NCI-H128 (cell line): ENCODE results near the gene GREM1.

Experiments used
- DNase-seq: peaks from one replicate; lab custom pipeline; 2025; ENCODE audit not compliant: unreplicated experiment; lab: John Stamatoyannopoulos, UW

The GREM1 gene

DNA sequence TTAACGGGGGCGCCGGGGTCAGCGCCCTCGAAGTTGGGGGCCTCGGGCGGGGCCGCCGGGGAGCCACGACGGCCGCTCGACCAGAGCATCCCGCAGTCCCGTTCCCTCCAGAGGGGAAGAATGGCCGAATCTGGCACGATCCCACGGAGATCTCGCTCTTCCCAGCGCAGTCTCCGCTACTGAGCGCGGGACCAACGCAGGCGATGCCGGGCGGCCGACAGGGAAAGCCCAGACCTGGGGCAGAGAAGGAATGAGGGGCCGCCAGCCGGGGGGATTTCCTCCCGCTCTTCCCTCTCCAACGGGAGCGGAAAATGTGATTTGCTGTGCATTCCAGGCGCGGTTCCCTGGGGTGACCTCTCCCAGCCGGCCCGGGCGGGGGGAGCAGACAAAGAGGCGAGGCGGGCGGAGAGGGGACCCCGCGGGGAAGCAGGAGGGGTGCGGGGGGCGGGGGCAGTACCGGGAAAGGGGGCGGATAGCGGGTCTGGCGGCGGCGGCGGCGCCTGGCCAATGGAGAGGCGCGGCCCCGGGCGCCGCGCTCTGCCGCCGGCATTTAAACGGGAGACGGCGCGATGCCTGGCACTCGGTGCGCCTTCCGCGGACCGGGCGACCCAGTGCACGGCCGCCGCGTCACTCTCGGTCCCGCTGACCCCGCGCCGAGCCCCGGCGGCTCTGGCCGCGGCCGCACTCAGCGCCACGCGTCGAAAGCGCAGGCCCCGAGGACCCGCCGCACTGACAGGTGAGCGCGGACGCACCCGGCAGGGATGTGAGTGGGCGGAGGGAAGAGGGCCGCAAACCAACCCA, at the start of gene GREM1:
GREM1 (plus strand) TSS at position 579 of the 801 bp plus-strand sequence. CDS start 12,687 bp downstream, outside the sequence.
- DNase-seq = no peak

DNA sequence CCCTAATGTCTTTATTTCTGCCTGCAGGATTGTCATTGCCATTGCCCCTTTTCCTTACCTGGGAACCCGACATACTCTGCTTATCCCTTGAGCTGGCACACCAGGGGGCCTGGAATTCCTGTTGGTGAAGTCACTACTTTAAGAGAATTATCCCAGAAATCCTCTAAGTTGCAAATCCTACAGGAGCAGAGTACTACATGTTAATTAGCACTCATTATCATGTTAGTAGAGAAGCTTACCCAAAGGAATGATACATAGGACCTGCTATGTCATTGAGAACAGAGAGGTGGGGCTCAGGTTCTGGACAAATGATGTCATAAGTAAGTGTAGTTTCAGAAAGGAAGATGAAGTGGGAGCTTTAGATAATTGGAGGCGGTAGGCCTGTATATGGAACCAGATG, 48.9 kb upstream of the GREM1 start:
- DNase-seq = no peak

DNA sequence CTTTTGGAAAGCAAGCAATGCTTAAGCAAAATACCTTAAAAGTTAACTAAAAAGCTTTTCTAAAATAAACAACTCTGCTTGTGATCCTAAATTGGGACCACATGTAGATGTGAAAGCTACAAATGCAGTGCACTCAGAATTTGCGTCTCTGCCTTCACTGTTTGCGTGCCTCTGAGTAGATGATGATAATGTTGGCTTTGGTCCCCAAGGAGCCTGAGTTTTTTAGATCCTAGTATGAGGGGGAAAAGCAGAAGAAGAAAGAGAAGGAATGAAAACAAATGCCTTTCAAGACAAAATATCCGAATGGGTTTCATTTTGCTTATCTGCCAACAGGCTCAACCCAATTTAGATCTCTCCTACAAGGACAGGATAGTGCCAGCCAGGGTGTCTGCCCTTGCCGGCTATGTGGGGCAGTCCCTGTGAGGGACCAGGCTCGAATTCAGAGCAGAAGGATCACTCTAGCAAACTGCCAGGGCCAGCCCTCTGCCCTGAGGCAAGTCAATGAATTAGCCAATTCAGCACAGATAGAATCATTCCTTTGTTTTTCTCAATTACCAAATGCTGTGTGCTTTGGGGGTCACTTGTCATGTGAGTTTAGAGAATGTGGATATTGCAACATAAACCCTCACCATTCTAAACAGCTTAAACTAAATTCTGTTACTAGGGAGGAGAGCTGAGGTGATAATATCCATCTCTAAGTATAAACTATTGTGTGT, 47.8 kb upstream of the GREM1 start:
- DNase-seq = no peak

DNA sequence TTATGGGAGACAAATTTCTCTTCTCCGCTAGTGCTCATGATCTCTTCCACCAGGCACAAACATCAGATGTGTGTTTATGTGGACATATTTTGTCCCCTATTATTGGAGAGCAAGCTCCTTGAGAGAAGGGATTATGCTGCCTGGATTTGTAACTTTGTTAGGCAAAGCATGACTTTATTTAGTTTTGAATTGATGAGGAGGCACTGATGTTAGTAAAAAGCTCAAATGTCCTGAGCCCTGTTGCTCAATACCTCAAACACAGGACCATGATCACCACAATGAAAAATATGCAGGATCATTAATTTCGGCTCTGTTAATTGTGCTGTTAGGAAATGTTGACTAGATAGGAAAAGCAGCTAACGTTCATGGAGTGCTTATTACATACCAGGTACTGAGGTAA, 47.2 kb upstream of the GREM1 start:
- DNase-seq = no peak

DNA sequence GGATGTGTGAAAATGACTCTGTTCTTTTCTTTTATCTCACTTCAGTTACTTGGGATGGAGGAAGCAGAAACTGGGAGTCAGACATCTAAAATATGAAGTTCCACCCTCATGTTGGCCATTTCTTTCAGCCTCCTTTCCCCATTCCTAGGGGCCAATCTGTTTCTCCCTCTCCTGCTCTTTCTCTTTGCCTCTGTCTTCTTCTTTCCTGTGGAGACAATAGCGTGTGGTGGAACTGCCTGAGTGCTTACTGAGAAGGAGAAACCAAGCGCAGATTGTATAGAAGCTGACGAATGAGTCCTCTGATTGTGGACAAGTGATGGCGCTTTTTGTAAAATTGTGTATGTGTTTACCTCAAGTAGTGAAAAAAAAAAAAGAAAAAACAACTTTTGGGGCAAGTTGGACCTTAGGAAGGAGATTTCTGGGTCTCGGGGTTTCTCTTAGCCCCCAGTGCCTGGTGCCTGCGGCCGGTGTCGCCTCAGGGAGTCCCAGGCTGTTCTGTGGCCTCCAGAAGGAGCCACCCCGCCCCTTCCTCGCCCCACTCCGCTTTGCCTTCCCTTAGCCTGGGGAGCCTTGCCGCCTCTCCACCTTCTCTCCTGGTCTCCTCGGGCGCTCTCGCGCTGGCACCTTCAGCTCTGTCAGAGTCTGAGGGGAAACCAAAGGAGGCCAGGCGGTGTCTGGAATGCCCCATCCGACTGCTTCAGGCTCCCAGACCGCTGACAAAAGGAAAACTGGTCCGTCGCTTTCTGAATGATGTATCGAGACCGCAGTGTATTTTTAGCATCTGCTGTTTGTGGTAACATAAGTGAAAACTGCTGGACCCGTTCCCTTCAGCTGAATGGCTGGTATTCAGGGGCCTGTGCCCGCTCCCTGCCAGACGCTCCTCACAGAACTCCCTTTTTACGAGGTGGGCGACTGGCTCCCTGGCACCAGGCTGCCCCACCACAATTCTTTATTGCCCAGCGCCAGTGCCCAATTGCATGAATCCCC, 46.2 kb upstream of the GREM1 start:
- DNase-seq = no peak

DNA sequence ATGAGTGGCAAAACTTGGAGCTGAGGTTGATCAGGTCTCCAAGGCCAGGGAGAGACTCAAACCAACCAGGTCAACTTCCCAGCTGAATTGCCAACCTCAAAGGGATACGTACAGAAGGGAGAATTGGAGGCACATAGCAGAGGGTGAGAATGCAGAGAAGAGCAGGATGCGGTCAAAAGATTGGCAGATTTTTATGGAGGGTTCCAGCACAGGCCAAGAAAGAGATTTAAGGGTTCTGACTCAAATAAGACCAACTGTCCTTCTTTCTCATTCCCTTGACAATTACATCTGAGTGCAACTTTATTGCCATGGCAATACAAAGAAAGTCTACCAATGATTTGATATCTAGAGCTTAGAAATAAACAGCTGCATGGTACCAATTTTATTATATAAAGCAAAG, 43.1 kb upstream of the GREM1 start:
- DNase-seq = no peak

DNA sequence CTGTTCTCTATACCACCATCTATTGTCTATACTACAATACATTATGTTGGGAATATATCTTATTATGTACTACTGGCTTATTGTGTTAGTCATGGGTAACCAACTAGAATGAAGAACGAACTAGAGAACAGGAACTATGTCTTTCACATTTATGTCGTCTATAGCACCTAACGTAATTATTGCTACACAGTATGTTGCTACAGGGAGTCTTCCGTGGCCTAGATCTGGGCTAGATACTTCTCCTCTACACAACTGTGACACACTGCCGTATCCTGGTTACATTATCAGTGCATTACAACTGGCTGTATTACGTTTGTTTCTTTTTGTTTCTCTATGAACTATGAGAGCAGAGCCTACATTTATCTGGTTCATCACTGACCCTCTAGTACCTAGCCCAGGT, 42.3 kb upstream of the GREM1 start:
- no peak for DNase-seq

DNA sequence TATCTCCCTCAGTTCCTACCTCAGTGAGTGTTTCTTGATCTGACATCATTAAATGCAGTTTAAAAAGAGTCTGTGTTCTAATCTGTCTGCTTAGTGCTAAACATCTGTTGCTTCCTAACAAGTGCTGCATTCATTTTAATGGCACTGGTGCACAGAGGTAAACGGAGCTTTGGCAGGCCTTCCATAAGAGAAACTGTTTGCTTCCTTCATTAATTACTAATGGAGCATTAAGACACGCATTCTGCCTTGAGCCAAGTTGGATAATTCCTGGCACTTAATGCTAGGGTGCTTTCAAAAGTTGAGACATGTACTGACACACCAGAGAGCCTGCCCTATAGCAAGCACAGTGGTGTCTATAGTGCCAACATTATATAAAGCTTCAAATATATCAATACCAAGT, 41.6 kb upstream of the GREM1 start:
- DNase-seq = no peak

DNA sequence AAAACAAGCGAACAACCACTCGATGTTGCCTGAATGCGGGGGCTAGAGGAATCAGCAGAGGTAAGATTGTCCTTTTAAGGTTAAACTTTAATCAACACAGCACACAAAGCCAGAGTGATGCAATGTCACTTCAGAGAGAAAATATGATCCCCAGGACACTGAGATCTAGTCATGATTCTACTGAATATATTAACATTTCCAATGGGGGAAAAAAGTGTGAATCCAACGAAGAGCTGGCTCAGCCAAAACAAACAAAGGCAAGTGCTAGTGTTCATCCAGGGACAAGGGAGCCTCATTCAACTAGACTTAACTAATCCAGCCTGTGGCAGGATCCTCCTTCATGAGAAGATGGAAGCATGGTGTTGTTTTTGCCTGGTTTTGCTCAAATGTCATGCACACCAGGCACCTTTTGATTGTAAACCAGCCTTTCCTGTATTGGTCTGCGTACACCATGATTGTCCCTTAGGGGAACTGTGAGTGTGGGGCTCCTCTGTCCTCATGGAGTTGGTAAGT, 40.5 kb upstream of the GREM1 start:
- no peak for DNase-seq

DNA sequence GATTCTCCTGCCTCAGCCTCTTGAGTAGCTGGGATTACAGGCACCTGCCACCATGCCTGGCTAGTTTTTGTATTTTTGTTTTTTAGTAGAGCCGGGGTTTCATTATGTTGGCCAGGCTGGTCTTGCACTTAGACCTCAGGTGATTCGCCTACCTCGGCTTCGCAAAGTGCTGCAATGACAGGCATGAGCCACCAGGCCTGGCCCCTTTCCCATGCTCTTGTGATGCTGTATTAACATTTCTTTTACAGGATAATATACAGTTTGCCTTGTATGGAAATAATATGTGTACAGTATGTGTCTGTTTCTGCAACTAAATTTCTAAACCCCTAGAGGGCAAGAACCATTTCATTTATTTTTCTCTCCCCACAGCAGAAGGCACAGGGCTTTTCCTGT, 38.5 kb upstream of the GREM1 start:
- DNase-seq = no peak

DNA sequence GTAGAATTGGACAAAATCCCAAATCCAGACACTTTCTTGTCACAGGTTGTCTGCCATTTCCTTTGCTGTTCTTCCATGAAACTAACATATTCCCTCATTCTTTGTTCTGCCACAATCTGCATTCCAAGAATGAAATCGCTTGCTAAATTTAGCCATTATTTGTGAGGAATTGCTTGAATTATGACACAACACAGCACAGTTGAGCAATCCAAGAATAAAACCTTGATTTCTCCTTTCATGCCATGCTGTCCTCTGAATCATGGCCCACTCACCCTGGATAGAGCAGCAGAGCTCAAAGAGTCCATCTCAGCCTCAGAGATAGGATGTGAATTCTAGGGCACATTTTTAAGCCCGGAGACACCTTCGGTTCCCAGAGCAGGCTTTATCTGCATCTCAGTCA, 35.2 kb upstream of the GREM1 start:
- no peak for DNase-seq

DNA sequence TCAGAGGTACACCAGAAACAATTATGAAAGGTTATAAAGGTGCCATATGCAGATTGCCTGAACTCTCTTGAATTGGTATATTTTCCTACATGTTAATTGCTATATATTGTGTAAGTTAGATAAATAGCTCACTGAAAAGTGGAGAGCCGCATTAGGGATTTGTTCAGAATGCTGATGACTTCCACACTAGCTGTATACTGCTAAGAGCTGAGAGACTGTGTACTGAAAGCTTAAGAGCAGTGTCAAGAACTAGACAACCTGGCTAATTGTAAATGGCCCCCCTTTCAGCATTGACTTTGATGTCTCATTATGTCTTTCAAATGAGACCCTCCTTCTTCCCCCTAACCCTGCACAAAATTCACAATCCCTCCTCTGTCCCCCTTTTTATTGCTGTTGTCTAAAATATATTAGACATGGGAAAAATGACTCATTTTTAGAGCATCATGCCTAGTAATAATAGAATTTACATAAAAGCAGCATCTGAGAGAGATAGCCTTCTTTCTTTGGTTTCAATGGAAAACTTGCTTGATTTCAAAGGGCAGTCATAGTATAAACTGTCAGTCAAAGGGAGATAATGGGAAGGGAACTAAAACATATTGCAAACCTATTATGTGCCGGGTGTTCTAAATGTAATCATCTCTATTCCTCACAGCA, 34.7 kb upstream of the GREM1 start:
- DNase-seq = no peak

DNA sequence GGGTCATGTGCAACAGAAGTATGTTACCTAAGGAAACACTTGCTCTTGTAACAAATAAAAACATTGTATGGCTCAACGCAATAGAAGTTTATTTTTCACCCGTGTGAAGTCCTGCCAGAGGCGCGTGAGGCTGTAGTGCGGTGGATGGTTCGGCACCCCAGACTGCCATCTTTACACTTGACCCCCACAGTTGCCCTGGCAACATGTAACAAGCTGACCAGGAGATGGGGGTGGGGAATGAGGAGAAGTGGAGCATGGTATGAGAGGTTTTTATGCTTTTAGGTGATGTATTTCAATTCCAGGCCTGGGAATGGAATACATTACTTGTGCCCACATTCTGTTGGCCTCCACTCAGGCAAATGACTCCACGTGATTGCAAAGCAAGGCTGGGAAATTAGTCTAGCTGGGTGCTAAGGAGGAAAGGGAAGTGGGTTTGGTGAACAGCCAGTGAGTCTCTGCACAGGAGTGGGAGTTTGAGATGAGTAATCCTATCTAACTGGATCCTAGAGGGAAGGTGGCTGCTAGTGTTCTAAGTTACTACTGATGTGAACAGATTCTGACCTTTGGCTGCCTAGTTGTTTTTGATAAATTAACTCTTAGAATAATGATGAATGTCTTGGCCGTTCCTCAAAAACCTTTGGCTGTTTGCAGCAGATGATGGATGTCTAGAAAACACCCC, 33.8 kb upstream of the GREM1 start:
- DNase-seq = no peak

DNA sequence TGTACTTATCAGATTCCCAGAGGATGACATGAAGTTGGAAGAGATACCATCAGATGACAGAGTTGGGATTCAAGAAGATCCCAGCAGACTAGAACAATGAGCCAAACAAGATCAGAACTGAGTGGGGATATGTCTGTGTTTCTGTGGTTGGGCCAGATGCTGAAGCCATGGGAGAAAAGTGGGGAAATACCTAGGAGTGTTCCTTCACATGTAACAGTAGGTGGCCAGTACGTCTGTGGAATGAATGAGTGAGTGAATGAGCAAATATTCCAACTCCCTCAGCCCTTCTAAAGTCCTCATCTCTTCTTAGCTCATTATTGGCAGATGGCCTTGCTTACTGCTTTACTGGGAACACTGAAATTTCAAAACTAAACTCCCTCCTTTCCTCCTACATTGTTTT, 32.2 kb upstream of the GREM1 start:
- no peak for DNase-seq

DNA sequence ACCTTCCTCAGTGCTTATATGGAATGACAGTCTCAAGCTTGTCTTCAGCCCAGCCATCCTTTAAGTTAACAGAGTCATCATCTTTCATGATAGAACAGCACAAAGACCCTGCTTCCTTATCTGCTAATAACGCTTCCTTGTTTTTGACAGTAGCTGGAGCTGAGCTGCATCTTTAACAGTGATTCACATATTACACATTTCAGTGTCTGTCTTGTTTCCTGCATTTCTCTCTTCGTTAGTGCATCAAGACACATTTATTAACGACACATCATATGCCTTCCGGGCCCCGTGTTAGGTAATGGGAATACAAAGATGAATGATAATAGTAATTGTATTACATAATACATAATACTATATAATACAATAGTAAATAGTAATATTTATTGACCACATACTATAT, 30.2 kb upstream of the GREM1 start:
- no peak for DNase-seq

DNA sequence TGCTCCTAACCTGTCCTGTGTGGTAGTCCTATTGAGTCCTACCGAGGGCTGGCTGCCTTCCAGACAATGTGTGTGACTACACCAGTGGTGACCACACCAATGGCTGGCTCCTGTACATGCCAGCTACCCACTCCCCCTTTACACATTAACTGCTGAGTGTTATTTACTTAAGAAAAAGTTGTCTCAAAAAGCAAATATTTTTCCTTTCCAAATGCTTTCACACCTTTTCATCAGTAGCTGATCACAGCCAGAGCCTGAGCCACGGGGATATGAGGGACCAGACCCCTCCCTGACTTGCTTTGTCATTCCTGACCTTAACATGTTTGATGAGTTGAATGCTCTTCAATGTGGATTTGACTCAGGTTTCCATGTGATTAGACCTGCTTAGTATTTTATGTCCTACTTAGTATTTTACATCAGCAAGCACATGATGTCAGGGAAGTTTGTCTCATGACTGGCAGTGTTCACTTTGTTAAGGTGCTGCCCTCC, 29.6 kb upstream of the GREM1 start:
- no peak for DNase-seq

DNA sequence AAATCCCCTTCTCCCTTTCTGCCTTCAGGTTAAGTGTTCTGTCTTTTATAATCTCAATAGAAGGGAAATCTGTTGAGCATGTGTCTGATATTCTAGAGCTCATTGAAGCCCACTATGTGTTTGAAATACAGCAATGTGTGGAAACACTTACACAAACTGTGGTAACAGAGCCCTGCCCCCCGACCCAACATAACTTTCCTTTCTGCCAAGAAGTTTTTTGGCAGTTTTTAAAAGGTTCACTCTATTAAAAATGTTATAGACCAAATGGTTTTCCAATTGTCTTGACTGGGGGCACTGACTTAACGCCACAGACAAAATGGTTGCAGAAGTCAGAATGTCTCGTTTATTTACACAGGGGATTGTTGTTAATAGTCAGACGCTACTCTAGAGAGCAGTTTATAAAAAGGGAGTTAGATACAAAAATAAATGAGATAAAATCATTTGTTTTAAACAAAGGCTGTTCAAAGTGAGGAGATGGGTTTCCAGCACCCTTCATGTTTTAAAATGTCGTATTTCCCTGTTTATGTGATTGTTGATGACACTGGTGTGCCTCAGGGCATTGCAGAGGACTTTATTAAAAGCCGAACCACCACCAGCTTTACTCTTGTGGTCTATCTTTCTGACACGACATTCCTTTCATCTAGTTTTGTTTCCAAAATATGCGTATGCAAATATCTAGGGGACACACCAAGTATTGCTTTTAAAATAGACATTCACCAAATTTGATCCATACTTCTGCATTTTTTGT, 26.7 kb upstream of the GREM1 start:
- no peak for DNase-seq

DNA sequence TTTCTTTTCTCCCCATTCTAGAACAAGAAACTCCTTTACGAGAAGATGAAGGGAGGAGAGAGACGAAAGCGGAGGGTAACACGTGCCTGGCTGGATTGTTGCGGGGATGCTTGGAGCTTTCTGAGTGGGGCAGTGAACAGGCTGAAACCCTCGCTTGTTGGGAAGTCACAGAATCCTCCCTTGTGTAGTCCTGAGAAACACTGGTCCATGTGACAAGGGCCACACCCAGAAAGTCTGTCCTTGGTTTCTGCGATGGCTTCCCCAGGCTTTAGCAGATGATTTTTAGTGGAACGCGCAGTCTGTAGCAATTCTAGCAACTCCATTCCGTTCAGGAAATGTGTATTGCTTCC, 26.1 kb upstream of the GREM1 start:
- DNase-seq = no peak

DNA sequence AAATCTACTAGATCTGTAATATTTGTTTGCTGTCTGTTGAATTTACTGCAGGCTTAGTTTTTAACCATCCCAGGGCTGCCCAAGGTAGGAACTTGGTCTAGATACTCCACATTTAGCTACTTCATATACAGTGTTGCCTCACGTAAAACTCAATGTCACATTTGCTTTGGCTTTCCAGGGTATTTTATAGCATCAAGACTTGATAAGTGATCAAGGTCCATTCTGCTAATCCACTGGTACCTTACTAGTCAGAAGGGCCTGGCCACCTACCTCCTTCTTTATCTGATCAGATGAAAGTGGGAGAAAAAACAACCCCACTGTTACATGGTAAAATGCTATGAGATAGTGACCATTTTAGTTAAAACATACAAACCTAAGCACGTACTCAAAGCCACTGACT, 25.5 kb upstream of the GREM1 start:
- no peak for DNase-seq
